LHCN-M2 (cell line): ENCODE results near the gene PPP6R1. TPM values are rescaled to one million over a fixed set of nuclear protein-coding genes. Genes with fewer than 3 reads are reported as not detected.
"Not testable (repeated sequence)": the region's sequence is repeated elsewhere in the genome, so short reads cannot be mapped to it uniquely, and the experiment has no call there.

Experiments
- DNase-seq: peaks from one replicate; pipeline ENCODE4 v3.0.0-alpha.2; 2012; ENCODE audit warnings: low read depth
- total RNA-seq: library from RNA; depleted of rRNA; stranded (reverse); fragments of >200 nt; gene quantifications from 2 replicates; pipeline ENCODE4 v1.2.3, GENCODE V29; 2014

PPP6R1 gene
- total RNA-seq, 1 experiment from 2014 or later: 61.4 TPM

GRCh38 chr19:55223291-55224037 is 35.4 kb downstream of the PPP6R1 start:
- DNase-seq: no peak

GRCh38 chr19:55220525-55220924 is 38.3 kb downstream of the PPP6R1 start:
- no peak for DNase-seq

GRCh38 chr19:55216461-55217198 is 42.2 kb downstream of the PPP6R1 start:
- DNase-seq: peak; percentile 99

- no peak for DNase-seq
Observed at GRCh38 chr19:55213547-55213946, 45.3 kb downstream of the PPP6R1 start.

- no peak for DNase-seq
Observed at GRCh38 chr19:55212447-55212846, 46.4 kb downstream of the PPP6R1 start.

GRCh38 chr19:55209693-55210472 is 48.9 kb downstream of the PPP6R1 start:
- DNase-seq: peak; percentile 87

GRCh38 chr19:55208880-55209692 is 49.7 kb downstream of the PPP6R1 start, which contains the start of gene PTPRH:
PTPRH (minus strand) TSS chr19:55209501; CDS start chr19:55209433, 68 bp downstream.
- no peak for DNase-seq

- DNase-seq: peak; percentile 81
Observed at GRCh38 chr19:55206664-55207500, 51.9 kb downstream of the PPP6R1 start.

GRCh38 chr19:55202199-55202598 is 56.6 kb downstream of the PPP6R1 start:
- not testable (repeated sequence) for DNase-seq

- DNase-seq: no peak
Observed at GRCh38 chr19:55199620-55200204, 59.1 kb downstream of the PPP6R1 start.

- no peak for DNase-seq
Observed at GRCh38 chr19:55198651-55199050, 60.2 kb downstream of the PPP6R1 start.

- DNase-seq: no peak
Observed at GRCh38 chr19:55197528-55197927, 61.3 kb downstream of the PPP6R1 start.

- no peak for DNase-seq
Observed at GRCh38 chr19:55196803-55197202, 62.0 kb downstream of the PPP6R1 start.

GRCh38 chr19:55193481-55193880 is 65.3 kb downstream of the PPP6R1 start:
- no peak for DNase-seq

- peak; percentile 75 for DNase-seq
Observed at GRCh38 chr19:55189403-55189835, 69.4 kb downstream of the PPP6R1 start.

GRCh38 chr19:55188625-55189024 is 70.2 kb downstream of the PPP6R1 start:
- DNase-seq: no peak

GRCh38 chr19:55186080-55186479 is 72.7 kb downstream of the PPP6R1 start:
- DNase-seq: no peak

- DNase-seq: no peak
Observed at GRCh38 chr19:55181740-55182139, 77.1 kb downstream of the PPP6R1 start.
